ENCODE data around the gene DHH. TPM values are rescaled to one million over a fixed set of nuclear protein-coding genes. Genes with fewer than 3 reads are reported as not detected.
A peak's percentile ranks its signal among the peaks of the same experiment; 100 is the strongest.
"Not testable (repeated sequence)": the region's sequence is repeated elsewhere in the genome, so short reads cannot be mapped to it uniquely, and the experiment has no call there.

Gene DHH
- total RNA-seq, 1 donor from 2014 or later, result 0.27 TPM

GRCh38 chr12:49070971-49071370, 23.6 kb downstream of the DHH start:
- DNase-seq (ENCODE audit: low read depth), result no peak

GRCh38 chr12:49069507-49070346, 24.9 kb downstream of the DHH start, which contains the start of gene RHEBL1:
Gene RHEBL1, minus strand, starts transcription at chr12:49069979. Its CDS starts 194 bp downstream, at chr12:49069785.
- peak; percentile 97 for DNase-seq (ENCODE audit: low read depth)

GRCh38 chr12:49068879-49069506, 25.6 kb downstream of the DHH start:
- DNase-seq (ENCODE audit: low read depth), result no peak

- no peak for DNase-seq (ENCODE audit: low read depth)
Observed at GRCh38 chr12:49066120-49066519, 28.5 kb downstream of the DHH start.

GRCh38 chr12:49064767-49065152, 29.8 kb downstream of the DHH start:
- DNase-seq (ENCODE audit: low read depth), result no peak

GRCh38 chr12:49061916-49062315, 32.7 kb downstream of the DHH start:
- DNase-seq (ENCODE audit: low read depth), result not testable (repeated sequence)

- DNase-seq (ENCODE audit: low read depth), result no peak
Observed at GRCh38 chr12:49061157-49061650, 33.4 kb downstream of the DHH start.

- DNase-seq (ENCODE audit: low read depth), result peak; percentile 96
Observed at GRCh38 chr12:49060237-49061156, 34.1 kb downstream of the DHH start, which contains the start of gene KMT2D. Gene KMT2D, minus strand, starts transcription at chr12:49060794. Its CDS starts 5,470 bp downstream, at chr12:49055324.

GRCh38 chr12:49059299-49060171, 35.1 kb downstream of the DHH start:
- no peak for DNase-seq (ENCODE audit: low read depth)

- DNase-seq (ENCODE audit: low read depth), result no peak
Observed at GRCh38 chr12:49059045-49059298, 35.6 kb downstream of the DHH start.

GRCh38 chr12:49058366-49059044, 36.1 kb downstream of the DHH start:
- DNase-seq (ENCODE audit: low read depth), result no peak

- DNase-seq (ENCODE audit: low read depth), result no peak
Observed at GRCh38 chr12:49057888-49058287, 36.7 kb downstream of the DHH start.

- DNase-seq (ENCODE audit: low read depth), result peak; percentile 66
Observed at GRCh38 chr12:49055978-49056754, 38.4 kb downstream of the DHH start.

GRCh38 chr12:49055092-49055491, 39.5 kb downstream of the DHH start:
- DNase-seq (ENCODE audit: low read depth), result no peak

GRCh38 chr12:49054524-49054923, 40.1 kb downstream of the DHH start:
- DNase-seq (ENCODE audit: low read depth), result no peak

- no peak for DNase-seq (ENCODE audit: low read depth)
Observed at GRCh38 chr12:49054096-49054495, 40.5 kb downstream of the DHH start.

GRCh38 chr12:49052451-49053208, 42.0 kb downstream of the DHH start:
- no peak for DNase-seq (ENCODE audit: low read depth)

GRCh38 chr12:49051777-49052438, 42.7 kb downstream of the DHH start:
- no peak for DNase-seq (ENCODE audit: low read depth)

Data from myocyte (in vitro differentiated cells).